ENCODE results near the gene OR12D1.
A peak's percentile ranks its signal among the peaks of the same experiment; 100 is the strongest.

The OR12D1 gene

DNA sequence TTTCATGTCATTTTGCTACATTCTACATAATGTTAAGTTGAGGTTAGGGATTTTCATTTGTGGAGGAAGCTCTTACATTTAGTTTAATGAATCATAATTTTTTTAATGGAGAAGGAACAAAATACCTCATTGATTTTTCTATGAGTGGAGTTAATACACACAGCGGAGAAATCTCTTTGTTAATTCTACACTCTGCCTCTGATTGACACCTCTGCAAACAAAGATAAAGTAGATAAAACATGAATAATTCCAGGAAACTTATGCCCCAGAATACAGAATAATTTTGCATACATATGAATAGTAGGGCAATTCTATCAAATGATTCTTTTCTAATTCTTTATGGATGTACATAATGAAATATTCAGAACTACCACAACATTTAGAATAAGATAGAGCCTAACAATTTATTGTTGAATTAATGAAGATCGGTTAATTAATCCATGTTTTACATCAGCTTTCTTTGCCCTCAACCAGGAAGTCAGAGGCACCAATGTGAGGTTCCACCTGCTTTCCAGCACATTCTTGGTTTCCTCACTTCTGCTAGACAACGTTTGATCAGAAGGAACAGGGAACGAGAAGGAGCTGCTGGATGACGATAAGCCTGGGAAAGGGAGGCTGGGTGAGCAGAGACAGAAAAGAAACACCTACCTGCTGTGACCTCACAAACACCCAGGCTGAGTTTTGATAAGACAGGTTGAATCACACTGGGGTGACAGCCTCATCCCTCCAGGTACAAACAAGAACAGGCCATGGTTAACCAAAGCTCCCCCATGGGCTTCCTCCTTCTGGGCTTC is 46.5 kb downstream of the OR12D1 start:
- no peak for DNase-seq (ENCODE audit: low read depth, low spot score)
- no peak overlapping the region for H3K27ac ChIP-seq

DNA sequence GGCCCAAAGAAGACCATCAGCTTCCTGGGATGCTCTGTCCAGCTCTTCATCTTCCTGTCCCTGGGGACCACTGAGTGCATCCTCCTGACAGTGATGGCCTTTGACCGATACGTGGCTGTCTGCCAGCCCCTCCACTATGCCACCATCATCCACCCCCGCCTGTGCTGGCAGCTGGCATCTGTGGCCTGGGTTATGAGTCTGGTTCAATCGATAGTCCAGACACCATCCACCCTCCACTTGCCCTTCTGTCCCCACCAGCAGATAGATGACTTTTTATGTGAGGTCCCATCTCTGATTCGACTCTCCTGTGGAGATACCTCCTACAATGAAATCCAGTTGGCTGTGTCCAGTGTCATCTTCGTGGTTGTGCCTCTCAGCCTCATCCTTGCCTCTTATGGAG is 47.3 kb downstream of the OR12D1 start:
- no peak for DNase-seq (ENCODE audit: low read depth, low spot score)
- H3K27ac ChIP-seq, result no peak overlapping the region

DNA sequence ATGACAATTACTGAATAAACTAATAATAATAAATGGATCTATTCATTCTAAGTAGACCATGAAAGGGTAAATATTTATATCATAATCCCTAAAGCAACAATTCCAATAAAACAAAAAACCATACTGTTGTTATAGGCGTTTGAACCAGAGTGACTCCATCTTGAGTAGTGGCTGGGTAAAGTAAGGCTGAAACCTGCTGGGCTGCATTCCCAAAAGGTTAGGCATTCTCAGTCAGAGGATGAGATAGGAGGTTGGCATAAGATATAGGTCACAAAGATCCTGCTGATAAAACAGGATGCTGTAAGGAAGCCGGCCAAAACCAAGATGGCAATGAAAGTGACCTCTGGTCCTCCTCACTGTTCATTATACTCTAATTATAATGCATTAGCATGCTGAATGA is 50.6 kb downstream of the OR12D1 start:
- DNase-seq (ENCODE audit: low read depth, low spot score), result peak; percentile 39
- no peak overlapping the region for H3K27ac ChIP-seq

DNA sequence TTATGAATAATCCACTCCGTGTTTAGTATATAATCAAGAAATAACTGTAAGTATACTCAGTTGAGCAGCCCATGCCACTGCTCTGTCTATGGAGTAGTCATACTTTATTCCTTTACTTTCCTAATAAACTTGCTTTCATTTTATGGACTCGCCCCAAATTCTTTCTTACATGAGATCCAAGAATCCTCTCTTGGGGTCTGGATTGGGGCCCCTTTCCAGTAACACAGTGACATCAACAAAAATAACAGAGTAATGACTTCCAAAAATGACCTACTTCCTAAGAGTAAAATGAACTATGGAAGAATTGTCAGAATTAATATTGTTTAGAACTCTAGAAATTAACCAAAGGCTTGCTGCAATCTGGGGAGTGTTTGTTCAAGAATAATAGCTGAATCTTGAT is 51.1 kb downstream of the OR12D1 start:
- no peak for DNase-seq (ENCODE audit: low read depth, low spot score)
- no peak overlapping the region for H3K27ac ChIP-seq

- no peak overlapping the region for H3K27ac ChIP-seq
- no peak for DNase-seq (ENCODE audit: low read depth, low spot score)
These were observed 51.5 kb downstream of the OR12D1 start for GRCh38 chr6:29466241-29466640.

Data from epithelial cell of prostate (primary cell).